GM12872 (cell line): ENCODE measurements around the gene SNRPB.

ENCODE experiments used
- TF ChIP-seq, protein P1 (sequence below): IDR thresholded peaks from 3 replicates; pipeline ENCODE4 v1.5.1; 2011; ENCODE audit warnings: low read depth, mild to moderate bottlenecking, low read length, moderate library complexity; ENCODE audit not compliant: insufficient read depth

The SNRPB gene

DNA sequence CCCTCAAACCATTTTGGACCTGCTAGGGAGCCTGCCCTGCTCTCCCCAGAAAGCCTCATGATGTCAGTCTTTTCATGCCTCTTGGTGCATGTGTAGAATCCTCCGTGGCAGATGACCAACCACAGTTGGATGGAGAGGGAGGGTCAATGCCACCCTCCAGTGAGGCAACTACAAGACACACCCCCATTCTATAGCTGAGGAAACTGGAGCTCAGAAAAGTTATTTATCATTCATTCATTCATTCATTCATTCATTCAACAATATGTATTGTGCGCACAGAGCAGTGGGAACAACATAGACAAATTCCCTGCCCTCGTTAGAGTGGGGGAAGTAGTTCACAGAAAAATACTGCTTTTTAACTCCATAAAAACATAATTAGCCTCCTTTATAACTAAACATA, 16.8 kb downstream of the SNRPB start:
- TF ChIP-seq, protein P1, sequence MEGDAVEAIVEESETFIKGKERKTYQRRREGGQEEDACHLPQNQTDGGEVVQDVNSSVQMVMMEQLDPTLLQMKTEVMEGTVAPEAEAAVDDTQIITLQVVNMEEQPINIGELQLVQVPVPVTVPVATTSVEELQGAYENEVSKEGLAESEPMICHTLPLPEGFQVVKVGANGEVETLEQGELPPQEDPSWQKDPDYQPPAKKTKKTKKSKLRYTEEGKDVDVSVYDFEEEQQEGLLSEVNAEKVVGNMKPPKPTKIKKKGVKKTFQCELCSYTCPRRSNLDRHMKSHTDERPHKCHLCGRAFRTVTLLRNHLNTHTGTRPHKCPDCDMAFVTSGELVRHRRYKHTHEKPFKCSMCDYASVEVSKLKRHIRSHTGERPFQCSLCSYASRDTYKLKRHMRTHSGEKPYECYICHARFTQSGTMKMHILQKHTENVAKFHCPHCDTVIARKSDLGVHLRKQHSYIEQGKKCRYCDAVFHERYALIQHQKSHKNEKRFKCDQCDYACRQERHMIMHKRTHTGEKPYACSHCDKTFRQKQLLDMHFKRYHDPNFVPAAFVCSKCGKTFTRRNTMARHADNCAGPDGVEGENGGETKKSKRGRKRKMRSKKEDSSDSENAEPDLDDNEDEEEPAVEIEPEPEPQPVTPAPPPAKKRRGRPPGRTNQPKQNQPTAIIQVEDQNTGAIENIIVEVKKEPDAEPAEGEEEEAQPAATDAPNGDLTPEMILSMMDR: no peak

DNA sequence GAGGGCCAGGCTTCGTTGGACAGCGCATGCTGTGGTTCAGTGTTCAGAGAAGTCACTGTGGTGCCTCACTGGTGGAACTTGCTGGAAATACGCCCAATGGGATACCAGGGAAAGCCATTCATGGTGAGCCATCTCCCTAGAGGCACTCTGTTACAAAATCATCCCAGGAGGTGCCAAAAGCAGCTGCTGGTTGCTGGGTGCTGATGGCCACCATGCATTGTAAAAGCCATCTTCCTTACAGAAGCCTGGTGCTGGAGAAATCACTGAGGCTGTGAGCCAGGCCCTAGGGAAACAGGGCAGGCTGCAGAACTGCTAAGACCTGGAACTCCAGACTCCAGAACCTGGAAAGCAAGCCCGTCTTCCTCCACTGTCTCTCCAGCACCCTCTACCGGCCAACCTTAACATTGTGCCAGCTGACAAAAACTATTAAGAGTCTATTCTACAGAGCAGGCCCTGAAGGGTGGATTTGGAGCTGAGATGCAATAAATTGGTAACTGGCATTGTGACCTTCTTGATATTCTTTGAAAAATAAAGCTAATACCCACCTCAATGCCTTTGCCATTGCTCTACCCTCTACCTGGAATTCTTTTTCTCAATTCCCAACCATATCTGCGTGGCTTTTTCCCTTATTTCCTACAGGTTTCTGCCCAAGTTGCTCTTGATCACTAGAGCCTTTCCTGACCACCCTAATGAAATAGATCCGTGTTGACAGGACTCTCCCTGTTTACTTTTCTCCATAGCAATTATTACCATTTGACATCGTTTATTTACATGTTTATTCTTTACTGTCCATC, 18.5 kb downstream of the SNRPB start:
- TF ChIP-seq, protein P1: peak; percentile 93

DNA sequence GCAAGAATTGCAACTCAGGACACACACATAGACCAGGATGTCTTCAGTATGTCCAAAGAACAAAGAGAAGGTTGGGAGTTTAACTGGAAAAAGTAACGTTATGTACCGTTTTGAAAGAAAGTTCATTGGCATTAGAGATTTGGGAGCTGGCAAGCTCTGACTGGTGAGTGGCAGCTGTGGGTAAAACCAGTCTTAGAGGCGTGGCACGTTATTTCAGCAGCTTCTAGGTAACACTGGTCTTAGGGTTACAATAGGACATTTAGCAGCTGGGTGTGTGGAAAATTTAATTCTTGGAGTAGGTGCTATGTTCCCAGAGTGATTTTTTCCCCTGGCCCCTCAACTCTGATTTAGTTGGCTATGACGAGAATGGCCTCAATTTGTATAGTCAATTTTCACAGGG, 19.2 kb downstream of the SNRPB start:
- TF ChIP-seq, protein P1: no peak

DNA sequence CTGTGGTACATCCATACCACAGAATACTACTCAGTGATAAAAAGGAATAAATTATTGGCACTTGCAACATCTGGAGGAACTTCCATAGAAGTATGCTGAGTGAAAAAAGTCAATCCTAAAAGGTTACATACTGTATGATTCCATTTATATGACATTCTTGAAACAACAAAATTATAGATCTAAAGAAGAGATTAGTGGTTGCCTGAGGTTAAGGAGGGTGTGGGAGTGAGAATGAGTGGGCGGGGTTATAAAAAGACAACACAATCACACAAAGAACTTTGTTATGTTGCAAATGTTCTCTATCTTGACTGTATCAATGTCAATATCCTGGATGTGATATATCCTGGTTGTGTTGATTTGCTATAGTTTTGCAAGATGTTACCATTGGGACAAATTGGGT, 21.2 kb downstream of the SNRPB start:
- TF ChIP-seq, protein P1: no peak

- TF ChIP-seq, protein P1: no peak
Measured at GRCh38 chr20:2446845-2447244, 23.7 kb downstream of the SNRPB start.

DNA sequence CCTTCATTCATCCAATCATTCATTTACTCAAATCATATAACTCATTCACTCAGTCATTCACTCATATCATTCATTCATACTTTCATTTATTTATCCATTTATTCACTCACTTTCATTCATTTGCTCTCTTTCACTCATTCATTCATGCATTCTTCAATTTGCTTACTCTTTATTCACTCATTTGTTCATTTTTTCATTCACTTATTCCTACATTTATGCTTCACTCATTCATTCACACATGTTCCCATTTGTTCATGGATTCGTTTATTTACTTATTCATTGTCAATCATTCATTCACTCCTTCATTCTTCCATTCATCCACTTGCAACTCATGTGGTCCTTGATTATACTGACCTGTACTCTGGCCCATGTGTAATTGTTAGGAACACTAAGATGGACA, 39.4 kb downstream of the SNRPB start:
- TF ChIP-seq, protein P1: no peak

- TF ChIP-seq, protein P1: no peak
Measured at GRCh38 chr20:2430538-2430937, 40.1 kb downstream of the SNRPB start.
